HG02970 (cell line): ENCODE measurements around the gene RPRM.
"Not testable (repeated sequence)": the region's sequence is repeated elsewhere in the genome, so short reads cannot be mapped to it uniquely, and the experiment has no call there.

Experiments used
- ATAC-seq: cut with Tn5 transposase; IDR thresholded peaks from one replicate; pipeline ENCODE4 v1.9.1; 2021; ENCODE audit warnings: mild to moderate bottlenecking, moderate library complexity, moderate number of reproducible peaks; ENCODE audit not compliant: unreplicated experiment, low FRiP score

Gene RPRM

DNA sequence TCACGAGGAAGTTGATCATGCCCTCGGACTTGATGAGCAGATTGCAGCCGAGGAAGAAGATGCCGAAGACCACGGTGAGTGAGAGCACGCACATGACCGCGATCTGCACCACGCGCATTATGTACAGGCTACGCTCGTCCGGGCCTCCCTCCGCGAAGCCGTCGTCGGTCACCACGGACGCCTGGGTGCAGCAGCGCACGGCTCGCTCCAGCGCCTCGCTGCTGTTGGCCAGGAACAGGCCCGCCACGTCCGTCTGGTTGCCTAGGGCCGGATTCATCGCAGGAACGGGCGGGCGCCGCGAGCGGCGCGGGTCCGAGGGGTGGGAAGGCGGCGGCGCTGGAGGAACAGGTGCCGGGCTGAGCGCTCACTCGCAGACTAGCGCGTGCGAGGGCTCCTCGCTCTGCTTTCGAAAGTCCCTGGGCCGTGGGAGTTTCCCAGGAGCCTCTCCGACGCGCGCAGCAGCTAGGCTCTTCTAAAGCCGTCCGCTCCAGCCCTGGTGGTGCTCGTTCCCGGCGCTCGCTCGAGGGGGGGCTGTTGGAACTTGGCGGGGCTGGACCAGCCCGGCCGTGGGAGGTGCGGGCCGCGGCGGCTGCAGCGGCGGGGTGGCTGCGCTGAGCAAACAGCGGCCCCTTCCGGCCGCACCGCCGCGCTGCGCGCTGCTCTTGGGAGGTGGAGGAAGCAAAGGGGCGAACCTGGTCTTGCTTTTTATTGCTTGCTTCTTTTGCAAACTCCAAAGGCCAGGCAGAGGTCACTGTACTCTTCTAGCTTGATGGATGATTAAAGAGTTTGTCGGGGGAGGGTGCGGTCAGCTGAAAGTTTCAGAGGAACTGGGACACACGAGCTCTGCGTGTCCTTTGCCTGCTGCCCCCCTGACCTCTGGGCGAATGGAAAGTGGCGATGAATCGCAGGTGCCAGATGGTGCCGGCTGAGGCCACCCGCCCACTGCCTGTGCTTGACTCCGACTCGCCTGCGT lies at the start of gene RPRM:
RPRM (minus strand) TSS at position 474 of the 973 bp plus-strand sequence; CDS start at position 277, 197 bp downstream.
- peak; percentile 90 for ATAC-seq

DNA sequence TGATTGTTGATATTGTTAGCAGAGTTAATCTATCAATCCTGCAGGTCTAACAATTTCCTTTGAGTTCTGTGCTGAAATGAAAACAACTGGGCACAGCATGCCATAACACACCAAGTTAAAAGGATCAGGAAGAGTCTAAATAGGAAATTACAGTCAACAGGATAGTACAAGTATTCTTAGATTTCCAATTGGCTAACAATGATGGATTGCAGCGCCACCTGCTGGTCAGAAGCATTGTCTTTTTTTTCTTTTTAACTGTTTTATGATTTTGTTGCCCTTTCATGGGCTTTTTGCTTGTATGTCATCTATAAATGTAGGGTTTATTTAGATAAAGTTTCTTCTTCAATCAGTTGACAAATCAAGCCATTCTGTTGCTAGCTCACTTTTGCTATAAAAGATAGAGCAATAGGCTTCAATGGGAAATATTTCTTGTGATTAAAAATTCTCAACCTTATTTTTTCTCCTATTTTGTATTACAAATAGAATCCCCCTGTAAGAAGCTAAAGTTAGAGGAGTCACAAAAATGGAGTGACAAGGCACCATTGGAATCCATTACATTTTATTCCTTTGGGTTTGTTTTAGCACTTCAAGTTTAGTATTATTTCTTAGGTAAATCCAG lies 40.8 kb upstream of the RPRM start:
- no peak for ATAC-seq

DNA sequence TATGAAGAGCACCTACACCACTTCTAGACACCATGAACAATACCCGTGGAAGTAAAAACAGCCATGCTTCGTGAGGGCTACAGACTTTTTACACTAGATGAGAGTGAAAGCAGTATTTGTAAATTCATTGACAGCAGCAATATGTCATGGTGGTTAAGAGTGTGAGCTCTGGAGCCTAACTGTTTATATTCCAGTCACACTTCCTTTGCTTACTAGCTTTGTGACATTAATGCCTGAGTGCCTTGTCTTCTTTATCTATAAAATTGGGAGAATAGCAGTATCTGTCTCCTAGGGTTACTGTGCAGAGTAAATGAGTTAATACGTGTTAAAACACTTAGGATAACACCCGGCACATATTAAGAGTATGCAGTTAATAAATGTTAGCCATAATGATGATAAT lies 33.8 kb upstream of the RPRM start:
- no peak for ATAC-seq

DNA sequence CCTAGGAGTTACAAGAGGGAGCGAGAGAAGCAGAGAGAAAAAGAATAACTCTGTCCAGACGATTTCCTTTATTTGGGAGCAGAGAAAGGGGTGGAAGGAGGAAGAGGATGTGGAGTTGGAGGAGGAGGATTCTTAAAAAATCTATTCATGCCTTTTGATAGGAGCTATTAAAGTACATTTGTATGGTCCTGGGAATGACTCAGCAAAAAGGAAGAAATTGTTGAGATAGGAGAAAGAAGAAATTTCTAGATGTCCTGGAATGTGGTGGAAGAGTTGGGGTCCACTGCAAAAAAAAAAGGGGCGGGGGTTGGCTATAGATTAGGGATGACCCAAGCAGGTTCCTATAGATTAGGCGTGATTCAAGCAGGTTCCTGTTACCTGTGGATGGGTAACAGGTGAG lies 32.4 kb upstream of the RPRM start:
- no peak for ATAC-seq

DNA sequence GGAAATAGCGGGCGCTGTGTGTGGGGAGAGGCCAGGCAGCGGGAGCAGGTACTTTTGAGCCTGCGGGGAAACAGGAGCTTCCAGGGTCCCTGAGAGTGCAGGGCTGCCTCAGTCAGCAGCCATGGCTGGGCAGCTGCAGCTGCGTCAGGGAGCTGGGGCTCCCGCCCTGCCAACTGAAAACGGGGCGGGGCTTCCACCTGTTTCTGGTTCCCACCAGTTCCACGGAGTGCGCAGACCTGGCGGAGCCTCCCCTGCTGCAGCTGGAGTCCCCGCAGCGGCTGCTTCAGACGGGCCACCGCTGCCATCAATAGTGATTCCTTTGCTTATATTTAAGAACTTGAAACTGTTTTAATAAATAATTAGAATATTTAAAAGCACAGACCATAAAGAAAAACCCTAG lies 30.6 kb upstream of the RPRM start:
- no peak for ATAC-seq

DNA sequence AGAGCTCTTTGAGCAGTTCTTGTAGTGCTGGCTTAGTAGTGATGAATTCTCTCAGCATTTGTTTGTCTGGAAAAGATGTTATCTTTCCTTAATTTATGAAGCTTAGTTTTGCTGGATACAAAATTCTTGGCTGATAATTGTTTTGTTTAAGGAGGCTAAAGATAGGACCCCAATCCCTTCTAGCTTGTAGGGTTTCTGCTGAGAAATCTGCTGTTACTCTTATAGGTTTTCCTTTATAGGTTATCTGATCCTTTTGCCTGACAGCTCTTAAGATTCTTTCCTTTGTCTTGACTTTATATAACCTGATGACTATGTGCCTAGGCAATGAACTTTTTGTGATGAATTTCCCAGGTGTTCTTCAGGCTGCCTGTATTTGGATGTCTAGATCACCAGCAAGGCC lies 27.9 kb upstream of the RPRM start:
- ATAC-seq = not testable (repeated sequence)

DNA sequence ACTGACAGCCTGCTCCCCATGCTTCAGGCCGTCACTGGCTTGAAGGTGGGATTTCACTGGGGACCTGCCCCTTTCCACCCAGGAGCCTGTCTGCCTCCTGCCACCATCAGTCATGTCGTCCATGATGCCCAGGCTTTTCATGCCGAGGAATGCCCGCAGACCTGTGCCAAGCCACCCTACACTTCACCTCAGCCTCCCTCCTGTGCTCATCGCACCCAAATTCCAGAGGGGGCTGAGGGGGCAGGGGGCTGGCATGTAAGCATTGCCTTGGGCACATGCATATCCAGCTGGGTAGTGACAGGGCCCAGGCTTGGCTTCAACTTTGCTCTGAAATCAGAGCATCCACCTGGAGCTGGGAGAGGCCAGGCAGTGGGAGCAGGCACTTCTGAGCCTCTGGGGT lies 20.9 kb upstream of the RPRM start:
- ATAC-seq = no peak

DNA sequence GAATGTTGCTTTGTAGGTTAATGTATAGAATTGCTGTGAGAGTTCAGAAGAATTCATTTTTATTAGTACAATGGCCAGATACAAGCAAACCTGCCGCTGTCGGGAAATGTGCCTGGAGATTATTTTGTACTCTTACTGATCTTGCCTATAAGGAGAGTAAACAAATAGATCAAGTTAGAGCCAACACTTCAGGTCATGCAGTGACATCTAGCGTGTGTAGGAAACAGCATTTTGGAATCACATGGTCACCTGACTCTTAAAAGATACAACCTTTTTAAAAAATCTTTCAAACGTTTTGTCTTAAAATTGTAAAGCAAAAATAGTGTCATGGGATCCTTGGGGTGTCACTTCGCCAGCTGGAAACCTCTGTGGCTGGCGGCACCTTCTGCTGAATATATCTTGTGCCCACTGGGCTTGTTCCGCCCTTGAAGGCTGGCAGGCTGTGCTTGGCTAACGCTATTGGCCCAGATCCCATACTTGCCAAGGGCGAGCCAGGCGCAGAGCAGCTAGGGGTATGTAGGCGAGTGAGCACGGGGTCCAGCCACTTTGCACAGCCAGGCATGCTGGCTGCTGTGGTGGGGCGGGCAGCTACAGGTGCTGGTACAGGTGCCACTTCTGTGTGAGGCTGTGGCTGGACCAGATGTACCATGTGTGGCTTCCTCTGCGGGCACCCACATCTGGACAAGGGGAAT lies 19.5 kb upstream of the RPRM start:
- ATAC-seq = no peak

DNA sequence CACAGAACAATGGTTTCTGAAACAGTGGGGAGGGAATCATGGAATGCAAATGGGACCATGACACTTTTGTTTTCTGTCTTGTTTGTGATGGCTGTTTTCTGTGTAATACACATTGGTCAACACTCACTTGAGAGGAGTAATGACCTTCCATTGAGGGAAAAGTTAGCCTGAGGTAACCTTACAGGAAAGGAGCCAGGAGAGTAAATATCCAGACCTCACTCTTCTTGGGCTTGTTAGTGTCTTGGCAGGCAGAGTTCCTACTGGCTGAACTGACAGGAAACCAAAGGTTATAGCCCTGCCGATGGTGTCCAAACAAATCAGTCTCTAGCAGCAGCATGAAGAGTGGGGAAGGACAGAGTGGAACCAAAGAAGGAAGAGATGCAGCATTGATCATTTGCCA lies 17.2 kb upstream of the RPRM start:
- no peak for ATAC-seq

DNA sequence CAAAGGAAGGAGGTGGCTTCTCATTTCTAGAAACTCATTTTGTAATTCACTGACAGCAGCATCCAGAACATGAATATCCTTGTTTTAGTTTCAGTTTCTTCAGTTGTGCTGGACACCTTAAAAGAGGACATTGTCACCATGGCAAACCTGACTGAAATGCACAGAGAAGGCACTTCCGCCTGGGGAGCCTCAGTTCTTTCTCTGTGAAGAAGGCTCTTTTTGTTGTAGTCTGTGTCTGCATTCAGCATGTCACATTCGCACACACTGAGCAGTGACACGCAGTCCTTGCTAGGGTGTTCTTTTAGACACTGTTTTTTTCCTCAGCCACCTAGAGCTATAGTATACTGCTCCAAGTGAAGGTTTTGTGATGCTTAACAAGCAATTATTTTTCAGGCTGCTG lies 9.5 kb upstream of the RPRM start:
- no peak for ATAC-seq

DNA sequence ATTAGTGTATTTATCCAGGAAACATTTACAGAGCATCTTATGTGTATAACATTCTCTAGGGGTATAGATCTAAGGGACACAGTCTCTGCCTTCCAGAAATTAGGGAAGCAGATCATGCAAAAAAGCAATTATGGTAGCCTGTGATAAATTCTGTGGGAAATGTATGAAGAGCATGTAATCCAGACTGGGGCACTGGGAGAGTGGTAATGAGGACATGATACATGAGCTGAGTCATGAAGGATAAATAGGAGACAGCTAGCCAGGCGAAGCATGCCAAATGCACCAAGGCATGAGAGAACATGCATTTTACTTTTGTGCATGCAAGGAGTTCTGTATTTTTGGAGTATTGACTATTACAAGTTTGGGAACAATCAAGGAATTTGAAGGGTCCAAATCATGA lies 8.9 kb upstream of the RPRM start:
- ATAC-seq = no peak

DNA sequence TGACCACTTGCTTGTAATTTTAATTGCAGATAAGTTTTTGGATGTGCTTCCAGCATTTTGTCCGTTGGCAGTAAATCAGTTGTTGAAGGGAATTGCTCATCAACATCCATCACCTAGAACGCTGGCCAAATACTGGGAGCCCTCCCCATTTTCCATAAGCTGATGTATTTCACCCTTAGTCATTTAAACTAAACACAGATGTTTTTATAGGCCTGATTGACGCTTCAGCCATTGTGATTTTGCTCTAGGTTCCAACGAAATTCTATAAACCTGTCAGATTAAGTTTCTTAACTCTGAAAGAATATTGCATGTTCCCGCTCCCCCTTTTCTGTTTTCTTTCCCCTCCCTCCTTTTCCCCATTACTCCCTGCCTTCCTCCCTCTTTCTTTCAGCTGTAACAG lies 1.0 kb upstream of the RPRM start:
- ATAC-seq = no peak

DNA sequence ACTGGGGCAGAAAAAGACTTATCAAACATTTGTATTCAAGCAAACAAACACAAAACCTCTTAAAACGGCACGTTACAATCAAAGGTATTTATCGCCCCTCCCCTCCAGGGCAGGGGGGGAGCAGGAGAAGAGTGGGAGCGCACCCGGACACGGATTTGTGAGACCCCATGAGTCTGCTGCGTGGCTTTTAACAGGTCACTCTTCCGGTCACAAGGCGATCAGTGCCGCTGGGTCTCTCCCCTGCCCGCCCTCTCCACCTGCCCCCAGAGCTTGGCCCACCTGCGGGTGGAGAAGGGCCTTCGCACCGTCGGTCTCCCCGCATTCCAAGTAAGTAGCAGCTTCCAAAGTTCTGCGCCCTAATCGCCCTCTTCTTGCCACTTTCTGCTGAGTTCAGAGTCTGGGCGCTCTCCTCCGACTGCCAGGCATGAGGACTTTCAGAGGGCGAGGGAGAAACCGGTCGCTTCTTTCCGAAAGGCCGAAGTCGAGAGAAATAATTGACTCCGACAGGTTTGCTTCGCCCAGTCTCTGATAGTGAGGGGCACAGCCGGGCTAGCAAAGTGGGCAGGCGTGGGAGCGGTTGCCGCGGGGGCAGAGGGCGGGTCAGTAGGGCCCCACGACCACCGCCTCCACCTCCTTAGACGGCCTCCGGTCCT lies 800 bp downstream of the RPRM start:
- ATAC-seq = no peak

DNA sequence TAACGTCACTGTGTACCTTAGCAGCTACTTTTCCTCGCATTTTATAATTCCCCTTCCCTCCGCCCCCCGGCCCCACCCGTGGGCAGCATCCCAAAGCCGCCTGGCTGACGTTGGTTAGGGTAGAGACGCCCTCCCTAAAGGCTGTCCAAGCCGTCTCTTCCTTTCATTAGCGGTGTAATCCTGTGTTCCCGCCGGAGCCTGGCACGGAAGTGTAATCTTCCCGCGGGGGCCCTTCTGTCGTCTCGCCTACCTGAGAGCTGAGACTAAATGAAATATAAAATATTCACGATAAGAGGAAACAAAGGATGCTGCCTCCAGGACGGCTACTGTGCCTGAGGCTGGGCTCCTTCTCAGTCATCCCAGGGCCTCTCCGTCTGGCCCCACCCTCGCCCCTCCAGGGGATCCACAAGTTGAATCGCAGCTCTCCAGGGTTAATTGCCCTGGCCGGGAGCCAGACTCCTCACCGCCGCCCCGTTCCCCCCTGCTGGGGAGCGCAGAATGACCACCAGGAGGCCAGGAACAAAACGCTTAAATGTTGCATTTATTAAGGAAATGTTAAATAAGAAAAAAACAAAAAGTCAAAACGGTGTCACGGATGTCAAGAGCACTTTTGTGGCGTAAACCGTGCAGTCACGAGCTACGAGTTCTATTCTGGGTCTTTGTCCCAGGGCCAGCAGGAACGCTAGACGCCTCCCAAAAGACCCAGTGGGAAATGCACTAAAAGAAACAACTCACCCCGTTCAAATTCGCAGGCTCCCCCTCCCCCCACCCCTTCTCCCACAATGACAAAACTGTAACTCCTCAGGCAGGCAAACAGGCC lies 1.5 kb downstream of the RPRM start:
- ATAC-seq = no peak

DNA sequence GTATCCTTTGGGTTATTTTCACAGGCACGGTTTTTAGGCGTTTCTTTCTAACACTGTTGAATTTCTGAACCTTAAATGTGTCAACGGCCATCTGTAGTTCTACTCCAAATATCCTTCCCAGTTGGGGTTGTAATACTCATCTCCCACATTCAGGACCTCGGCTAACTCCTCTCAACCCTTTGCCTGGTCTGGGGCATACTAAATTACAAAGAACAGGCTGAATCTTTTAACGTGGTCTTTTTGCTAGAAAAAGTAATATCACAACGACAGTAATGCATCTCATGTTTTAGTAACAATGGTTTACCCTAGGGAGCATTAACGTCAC lies 2.1 kb downstream of the RPRM start:
- no peak for ATAC-seq

DNA sequence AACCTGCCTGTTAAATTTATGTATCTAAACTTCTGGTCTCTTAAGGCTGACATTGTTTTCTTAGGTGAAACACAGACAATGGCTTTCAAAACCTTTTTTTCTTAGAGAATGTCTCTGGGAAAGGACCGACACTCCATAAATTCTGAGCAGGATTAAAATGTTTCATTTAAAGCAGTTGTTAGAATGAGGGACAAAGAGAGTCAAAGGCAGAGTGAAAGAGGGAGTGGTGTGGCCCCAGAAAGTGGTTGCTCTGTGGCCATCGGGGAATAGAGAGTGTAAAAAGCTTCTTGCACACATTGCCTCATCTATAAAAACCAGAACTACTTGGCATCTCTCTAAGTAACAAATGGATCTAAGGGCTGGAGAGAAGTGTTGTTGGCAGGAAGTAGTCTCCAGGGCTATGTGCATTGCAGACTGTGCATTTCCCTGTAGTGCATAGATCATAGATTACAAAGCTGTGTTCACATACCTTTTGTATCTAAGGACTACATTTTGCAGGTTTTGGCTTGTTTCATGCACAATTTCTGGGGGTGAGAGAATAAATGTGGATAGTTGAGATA lies 3.6 kb downstream of the RPRM start:
- ATAC-seq = no peak

DNA sequence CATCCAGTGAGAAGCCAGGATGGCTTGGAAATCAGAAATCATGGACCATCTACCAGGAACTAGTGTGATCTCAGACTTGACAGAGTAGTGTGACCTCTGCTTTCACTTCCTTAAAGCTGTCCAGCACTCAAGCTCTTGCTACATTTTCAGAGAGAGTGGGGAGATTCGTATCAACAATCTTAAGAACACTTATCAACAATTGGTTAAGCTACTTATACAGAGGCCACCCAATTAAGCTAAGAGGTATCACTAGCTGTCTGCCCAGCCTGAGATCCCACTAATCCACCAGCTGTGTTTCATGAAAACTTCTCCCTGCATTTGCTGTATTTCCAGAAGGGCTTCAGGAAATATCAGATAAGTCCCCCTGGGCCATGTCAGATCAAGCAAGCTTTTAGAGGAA lies 4.2 kb downstream of the RPRM start:
- ATAC-seq = no peak

DNA sequence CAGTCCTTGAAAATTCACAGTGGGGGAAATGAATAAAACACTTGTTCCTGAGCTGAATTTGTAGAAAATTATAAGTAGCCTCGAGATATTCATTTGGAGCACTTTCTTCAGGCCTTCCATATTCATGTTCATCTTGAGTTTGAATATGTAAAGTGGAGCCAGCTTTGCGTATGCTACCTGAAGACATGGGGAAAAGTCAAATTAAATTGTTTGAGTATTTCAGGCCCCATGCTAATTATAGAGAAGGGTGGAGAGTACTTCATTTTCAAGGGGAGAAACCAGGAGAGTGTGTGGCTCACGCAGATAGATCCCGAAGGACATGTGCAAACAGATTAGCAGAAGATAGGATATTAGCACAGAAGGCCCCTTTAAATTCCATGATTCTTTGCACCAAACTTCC lies 7.7 kb downstream of the RPRM start:
- ATAC-seq = no peak

DNA sequence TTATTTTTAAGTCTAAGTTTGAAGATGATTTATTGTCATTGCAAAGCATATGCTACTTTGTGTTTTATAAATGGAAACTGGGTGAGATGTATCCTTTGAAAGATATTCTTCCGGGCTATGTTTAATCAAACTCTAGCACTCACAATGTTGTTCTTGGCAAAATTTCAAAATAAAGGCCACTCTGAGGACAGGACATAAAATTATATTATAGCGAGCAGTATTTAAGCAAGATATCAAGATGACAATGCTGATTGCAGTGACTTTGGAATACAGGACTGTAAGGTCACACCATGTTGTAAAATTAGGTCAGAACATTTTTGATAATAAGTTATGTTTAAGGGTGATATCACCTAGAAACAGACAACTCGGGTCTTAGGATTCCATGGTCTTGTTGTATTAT lies 14.2 kb downstream of the RPRM start:
- ATAC-seq = no peak

DNA sequence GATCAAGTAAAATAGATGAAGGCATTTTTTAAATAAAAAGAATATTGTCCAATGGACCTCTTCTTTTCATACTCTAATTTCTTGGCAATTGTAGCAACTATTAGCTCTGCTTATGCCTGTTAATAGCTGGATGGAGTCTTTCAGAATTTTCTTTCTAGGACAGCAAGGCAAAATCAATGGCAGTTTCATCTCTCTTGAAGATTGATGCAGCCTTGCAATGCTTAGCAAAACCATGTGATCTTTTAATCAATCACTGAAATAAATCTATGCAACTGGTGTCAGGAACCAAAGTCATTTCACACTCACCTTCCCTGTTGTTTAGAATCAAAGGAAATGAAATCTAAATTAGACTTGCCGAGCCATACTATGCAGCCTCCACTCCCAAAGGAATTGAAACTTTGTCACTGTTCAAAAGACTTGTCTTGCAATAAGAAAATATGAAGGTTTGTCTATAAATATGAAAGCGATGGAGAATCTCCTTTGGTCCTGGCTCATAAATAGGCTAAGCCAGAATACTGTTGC lies 16.2 kb downstream of the RPRM start:
- ATAC-seq = no peak
